Measurements from ENCODE around the gene KIAA0825. TPM values are rescaled to one million over a fixed set of nuclear protein-coding genes. Genes with fewer than 3 reads are reported as not detected.
A peak's percentile ranks its signal among the peaks of the same experiment; 100 is the strongest.

KIAA0825 gene
- total RNA-seq, 1 donor from 2014 or later: 3.1 TPM

GRCh38 chr5:94111209-94112004, 507.0 kb downstream of the KIAA0825 start:
- ATAC-seq (peak; percentile 97), DNase-seq (ENCODE audit: low spot score) (peak; percentile 97)

GRCh38 chr5:94103514-94104245, 514.7 kb downstream of the KIAA0825 start:
- ATAC-seq: no peak
- DNase-seq (ENCODE audit: low spot score): no peak

Other genes with a start within 250 kb of the KIAA0825 start
- 2.3 TPM for gene SLF1, start 65 bp upstream of the KIAA0825 start, total RNA-seq

Measured in left lobe of liver (tissue), 2 donors.